Aorta (tissue), 5 donors: ENCODE data around the gene KDM1B. TPM values are rescaled to one million over a fixed set of nuclear protein-coding genes. Genes with fewer than 3 reads are reported as not detected.
"Not testable (repeated sequence)": the region's sequence is repeated elsewhere in the genome, so short reads cannot be mapped to it uniquely, and the experiment has no call there.

Experiments
- ATAC-seq: fragments of 200-7000 bp; cut with Tn5 transposase; one replicate; pipeline ENCODE4 v1.9.1; 2022; ENCODE audit warnings: moderate library complexity; ENCODE audit not compliant: low FRiP score
- DNase-seq, 2 donors: peaks; one replicate each; pipeline ENCODE4 v3.0.0-alpha.2; 2020
- H3K27ac ChIP-seq, 2 donors: one replicate each; pipeline ENCODE4 v1.5.1; 2013; ENCODE audit warnings: low read length in 2 of 2, mild to moderate bottlenecking in 2 of 2, moderate library complexity in 2 of 2, control low read depth in 1 of 2, inconsistent platforms in 1 of 2, low read depth in 1 of 2
- H3K27me3 ChIP-seq, 2 donors: one replicate each; pipeline ENCODE4 v1.6.1; 2013; ENCODE audit warnings: control low read depth in 1 of 2, low read length in 1 of 2, mild to moderate bottlenecking in 1 of 2, moderate library complexity in 1 of 2; ENCODE audit not compliant: insufficient read depth in 2 of 2, control insufficient read depth in 1 of 2
- H3K36me3 ChIP-seq, 2 donors: one replicate each; pipeline ENCODE4 v1.6.1; 2013; ENCODE audit warnings: control low read depth in 1 of 2, low read length in 1 of 2, mild to moderate bottlenecking in 1 of 2; ENCODE audit not compliant: insufficient read depth in 2 of 2, control insufficient read depth in 1 of 2
- H3K4me1 ChIP-seq, 2 donors: one replicate each; pipeline ENCODE4 v1.6.1; 2013; ENCODE audit warnings: low read length in 2 of 2, control low read depth in 1 of 2, mild to moderate bottlenecking in 1 of 2, moderate library complexity in 1 of 2; ENCODE audit not compliant: insufficient read depth in 2 of 2, control insufficient read depth in 1 of 2
- H3K4me3 ChIP-seq, 2 donors: one replicate each; pipeline ENCODE4 v1.5.1; 2013; ENCODE audit warnings: low read length in 2 of 2, control low read depth in 1 of 2, mild to moderate bottlenecking in 1 of 2
- H3K9me3 ChIP-seq: one replicate; pipeline ENCODE4 v1.6.1; 2013; ENCODE audit warnings: mild to moderate bottlenecking, low read length; ENCODE audit not compliant: control insufficient read depth
- WGBS, 2 donors: extraction: QIAGEN DNeasy Blood & Tissue Kit; methylation state at CpG; one replicate each; pipeline ENCODE4 v1.1.7; 2013; 5-methylcytosine and 5-hydroxymethylcytosine counted together
- intact Hi-C, 2 donors: fragments of 100-400 bp; cut with DNase I; formaldehyde crosslinking; loops; one replicate each; pipeline versions ENCODE4 v1.14.2 to v1.15.0; 2022
- polyA plus RNA-seq, 2 donors: library from polyadenylated mRNA; stranded (reverse); fragments of 200-250 nt; gene quantifications; one replicate each; pipeline ENCODE4 v1.2.3, GENCODE V29; 2013
- total RNA-seq, 2 donors: library from RNA; stranded (reverse); fragmentation: NEBNext Ultra II Directional; extraction: Animal tissue kit (Norgen Biotek cat#: 25700); gene quantifications; one replicate each; pipeline ENCODE4 v1.2.1, GENCODE V29; 2021
- donor health status: healthy with polysubstance abuse.
- donor health status: Bipolar disorder and iron deficiency.
- donor health status: DM: no; HTN: no; CAD: no.
- donor health status: DM: no; HTN: no; CAD: no.
- donor health status: DM: yes; HTN: yes; CAD: no.

KDM1B gene
- total and polyA plus RNA-seq, 4 donors: 4.5 to 15.3 (median 8.8) TPM

DNA sequence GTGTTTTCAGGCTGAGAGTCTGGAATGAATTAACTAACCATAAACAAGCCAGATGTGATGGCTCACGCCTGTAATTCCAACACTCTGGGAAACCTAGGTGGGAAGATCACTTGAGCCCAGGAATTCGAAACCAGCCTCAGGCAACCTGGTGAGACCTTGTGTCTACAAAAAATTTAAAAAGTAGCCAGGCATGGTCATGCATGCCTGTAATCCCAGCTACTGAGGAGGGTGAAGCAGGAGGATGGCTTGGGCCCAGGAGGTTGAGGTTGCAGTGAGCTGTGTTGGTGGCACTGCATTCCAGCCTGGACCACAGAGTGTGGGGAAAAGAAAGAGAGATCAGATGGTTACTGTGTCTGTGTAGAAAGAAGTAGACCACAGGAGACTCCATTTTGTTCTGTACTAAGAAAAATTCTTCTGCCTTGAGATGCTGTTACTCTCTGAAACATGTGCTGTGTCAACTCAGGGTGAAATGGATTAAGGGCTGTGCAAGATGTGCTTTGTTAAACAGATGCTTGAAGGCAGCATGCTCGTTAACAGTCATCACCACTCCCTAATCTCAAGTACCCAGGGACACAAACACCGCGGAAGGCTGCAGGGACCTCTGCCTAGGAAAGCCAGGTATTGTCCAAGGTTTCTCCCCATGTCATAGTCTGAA, 71.4 kb downstream of the KDM1B start:
- H3K27me3 ChIP-seq, H3K27ac ChIP-seq, H3K9me3 ChIP-seq, H3K36me3 ChIP-seq, ATAC-seq, H3K4me3 ChIP-seq, DNase-seq, H3K4me1 ChIP-seq, intact Hi-C loops: not testable (repeated sequence)
- 85 to 92% methylated on average over 5 of the region's 5 CpGs for WGBS, 2 donors

DNA sequence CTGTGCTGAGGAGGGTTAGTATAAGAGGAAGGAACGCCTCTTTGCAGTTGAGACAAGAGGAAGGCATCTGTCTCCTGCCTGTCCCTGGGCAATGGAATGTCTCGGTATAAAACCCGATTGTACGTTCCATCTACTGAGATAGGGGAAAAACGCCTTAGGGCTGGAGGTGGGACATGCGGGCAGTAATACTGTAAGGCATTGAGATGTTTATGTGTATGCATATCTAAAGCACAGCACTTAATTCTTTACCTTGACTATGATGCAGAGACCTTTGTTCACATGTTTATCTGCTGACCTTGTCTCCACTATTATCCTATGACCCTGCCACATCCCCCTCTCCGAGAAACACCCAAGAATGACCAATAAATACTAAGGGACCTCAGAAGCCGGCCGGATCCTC, 71.9 kb downstream of the KDM1B start:
- H3K4me3 ChIP-seq, H3K27ac ChIP-seq, DNase-seq, ATAC-seq, H3K36me3 ChIP-seq, intact Hi-C loops, H3K9me3 ChIP-seq, H3K4me1 ChIP-seq, H3K27me3 ChIP-seq: not testable (repeated sequence)
- 92 to 94% methylated on average over 9 of the region's 9 CpGs for WGBS, 2 donors

DNA sequence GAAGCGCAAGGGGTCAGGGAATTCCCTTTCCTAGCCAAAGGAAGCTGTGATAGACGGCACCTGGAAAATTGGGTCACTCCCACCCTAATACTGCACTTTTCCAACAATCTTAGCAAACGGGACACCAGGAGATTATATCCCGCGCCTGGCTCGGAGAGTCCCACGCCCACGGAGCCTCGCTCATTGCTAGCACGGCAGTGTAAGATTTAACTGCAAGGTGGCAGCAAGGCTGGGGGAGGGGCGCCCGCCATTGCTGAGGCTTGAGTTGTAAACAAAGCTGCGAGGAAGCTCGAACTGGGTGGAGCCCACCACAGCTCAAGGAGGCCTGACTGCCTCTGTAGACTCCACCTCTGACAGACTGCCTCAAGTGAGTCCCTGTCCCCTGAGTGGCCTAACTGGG, 73.4 kb downstream of the KDM1B start:
- intact Hi-C loops, H3K9me3 ChIP-seq, H3K4me1 ChIP-seq, H3K4me3 ChIP-seq, H3K27me3 ChIP-seq, ATAC-seq, H3K36me3 ChIP-seq, H3K27ac ChIP-seq, DNase-seq: not testable (repeated sequence)
- 97% methylated on average over 14 of the region's 14 CpGs for WGBS, 2 donors

DNA sequence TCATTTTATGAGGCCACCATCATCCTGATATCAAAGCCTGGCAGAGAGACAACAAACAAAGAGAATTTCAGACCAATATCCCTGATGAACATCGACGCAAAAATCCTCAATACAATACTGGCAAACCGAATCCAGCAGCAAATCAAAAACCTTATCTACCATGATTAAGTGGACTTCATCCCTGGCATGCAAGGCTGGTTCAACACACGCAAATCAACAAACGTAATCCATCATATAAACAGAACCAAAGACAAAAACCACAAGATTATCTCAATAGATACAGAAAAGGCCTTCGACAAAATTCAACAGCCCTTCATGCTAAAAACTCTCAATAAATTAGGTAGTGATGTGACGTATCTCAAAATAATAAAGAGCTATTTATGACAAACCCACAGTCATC, 76.6 kb downstream of the KDM1B start:
- H3K4me1 ChIP-seq, H3K4me3 ChIP-seq, H3K9me3 ChIP-seq, ATAC-seq, H3K27ac ChIP-seq, H3K27me3 ChIP-seq, intact Hi-C loops, DNase-seq: not testable (repeated sequence)
- WGBS, 2 donors: 96% methylated on average over 7 of the region's 7 CpGs
- H3K36me3 ChIP-seq: peaks cover 4 to 14% of the 10 kb centered on the region in 2 donors

DNA sequence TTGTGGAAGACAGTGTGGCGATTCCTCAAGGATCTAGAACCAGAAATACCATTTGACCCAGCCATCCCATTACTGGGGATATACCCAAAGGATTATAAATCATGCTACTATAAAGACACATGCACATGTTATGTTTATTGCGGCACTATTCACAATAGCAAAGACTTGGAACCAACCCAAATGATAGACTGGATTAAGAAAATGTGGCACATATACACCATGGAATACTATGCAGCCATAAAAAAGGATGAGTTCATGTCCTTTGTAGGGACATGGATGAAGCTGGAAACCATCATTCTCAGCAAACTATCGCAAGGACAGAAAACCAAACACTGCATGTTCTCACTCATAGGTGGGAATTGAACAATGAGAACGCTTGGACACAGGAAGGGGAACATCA, 78.5 kb downstream of the KDM1B start:
- H3K27me3 ChIP-seq, H3K27ac ChIP-seq, H3K4me1 ChIP-seq, intact Hi-C loops, H3K4me3 ChIP-seq, DNase-seq, H3K36me3 ChIP-seq, H3K9me3 ChIP-seq, ATAC-seq: not testable (repeated sequence)
- 98 to 100% methylated on average over 2 to 3 of the region's 4 CpGs for WGBS, 2 donors

DNA sequence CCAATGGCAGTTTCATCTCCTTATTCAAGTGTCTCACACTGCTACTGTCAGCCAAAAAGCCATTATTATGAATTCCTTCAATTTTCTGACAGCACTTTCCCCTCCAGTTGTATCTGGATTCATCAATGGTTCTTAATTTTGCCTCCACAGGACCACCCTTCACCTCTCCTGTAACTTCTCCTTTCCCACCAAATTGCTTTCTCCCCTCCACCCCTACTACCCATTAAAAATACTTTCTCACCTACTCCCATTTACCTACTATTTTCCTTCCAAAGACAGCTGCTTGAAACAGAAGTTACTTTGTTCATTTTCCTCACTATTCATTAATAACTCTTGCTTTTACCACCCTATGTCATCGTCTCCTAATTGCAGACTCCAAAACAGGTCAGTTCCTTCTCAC, 79.3 kb downstream of the KDM1B start:
- ATAC-seq (no peak), DNase-seq (no peak)
- Histone ChIP-seq H3K27ac (no peak overlapping the region), H3K4me3 (no peak overlapping the region), H3K4me1 (no peaks in the 10 kb centered on the region), H3K27me3 (no peaks in the 10 kb centered on the region), H3K36me3 (peaks cover 1 to 10% of the 10 kb centered on the region in 2 donors), H3K9me3 (no peaks in the 10 kb centered on the region)
- intact Hi-C loops: no loop called here
- 94 to 100% methylated on average over 1 of the region's 1 CpG for WGBS, 2 donors

DNA sequence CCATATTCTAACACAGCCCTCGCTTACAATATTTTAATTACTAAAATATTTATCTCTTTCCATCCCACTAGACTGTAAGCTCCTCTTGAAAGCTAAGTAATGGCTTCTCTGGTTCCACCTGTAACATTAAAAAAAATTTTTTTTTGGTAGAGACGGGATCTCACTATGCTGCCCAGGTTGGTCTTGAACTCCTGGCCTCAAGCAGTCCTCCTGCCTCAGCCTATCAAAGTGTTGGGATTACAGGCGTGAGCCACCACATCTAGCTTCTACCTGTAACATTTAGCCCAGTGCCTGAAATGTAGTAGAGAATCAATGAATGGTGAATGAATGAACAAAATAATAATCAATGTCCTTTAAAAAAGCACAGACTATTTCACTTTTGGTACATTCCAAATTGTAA, 80.3 kb downstream of the KDM1B start:
- intact Hi-C loops: no loop called here
- H3K4me1 ChIP-seq: no peaks in the 10 kb centered on the region
- ATAC-seq (no peak), DNase-seq (no peak)
- peaks cover 1 to 10% of the 10 kb centered on the region in 2 donors for H3K36me3 ChIP-seq
- H3K9me3 ChIP-seq: no peaks in the 10 kb centered on the region
- WGBS, 2 donors: 80 to 97% methylated on average over 3 of the region's 3 CpGs
- H3K27me3 ChIP-seq: no peaks in the 10 kb centered on the region
- H3K27ac ChIP-seq: no peak overlapping the region
- no peak overlapping the region for H3K4me3 ChIP-seq

DNA sequence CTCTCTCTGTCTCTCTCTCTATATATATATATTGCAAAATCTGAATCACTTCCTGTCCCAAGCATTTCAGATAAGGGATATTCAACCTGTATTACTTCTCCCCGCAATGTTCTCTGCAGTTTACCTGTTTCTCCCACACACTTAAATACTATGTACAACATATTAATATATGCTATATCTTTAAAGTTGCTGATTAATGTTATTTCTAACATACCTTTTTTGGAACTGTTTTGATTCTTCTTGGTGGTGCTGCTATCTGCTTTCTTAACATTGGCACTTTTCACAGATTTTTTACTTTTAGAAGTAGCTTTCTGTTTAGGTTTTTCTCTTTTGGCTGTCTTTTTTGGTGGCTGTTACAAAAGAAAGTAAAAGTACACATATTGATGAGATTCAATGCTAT, 81.9 kb downstream of the KDM1B start:
- Histone ChIP-seq H3K27ac (no peak overlapping the region), H3K4me1 (no peaks in the 10 kb centered on the region), H3K9me3 (no peaks in the 10 kb centered on the region), H3K27me3 (no peaks in the 10 kb centered on the region), H3K4me3 (no peak overlapping the region), H3K36me3 (peaks cover 1 to 10% of the 10 kb centered on the region in 2 donors)
- ATAC-seq (no peak), DNase-seq (no peak)
- intact Hi-C loops: no loop called here
- 96 to 99% methylated on average over 1 of the region's 1 CpG for WGBS, 2 donors

DNA sequence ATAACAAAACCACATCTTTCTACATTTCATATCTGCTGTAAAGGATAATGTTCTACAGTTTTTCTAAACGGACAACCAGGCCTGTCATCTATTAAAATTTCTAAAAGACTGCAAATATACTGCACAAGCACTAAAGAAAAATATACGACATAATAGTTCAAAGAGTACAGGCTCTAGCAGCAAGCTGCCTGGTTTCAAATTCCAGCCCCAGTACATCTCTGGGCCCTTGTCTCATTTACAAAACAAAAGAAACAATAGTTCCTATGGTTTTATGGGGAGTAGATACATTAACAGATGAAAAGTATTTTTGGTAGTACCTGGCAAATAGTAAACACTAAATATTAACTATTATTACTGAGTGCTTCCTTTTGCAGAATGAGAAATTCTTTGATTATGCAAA, 85.0 kb downstream of the KDM1B start:
- Histone ChIP-seq H3K9me3 (no peaks in the 10 kb centered on the region), H3K27me3 (no peaks in the 10 kb centered on the region), H3K27ac (no peak overlapping the region), H3K4me3 (no peak overlapping the region), H3K4me1 (no peaks in the 10 kb centered on the region), H3K36me3 (peaks cover 0 to 7% of the 10 kb centered on the region in 2 donors)
- 59 to 63% methylated on average over 2 of the region's 2 CpGs for WGBS, 2 donors
- intact Hi-C loops: no loop called here
- DNase-seq: no peak
- no peak for ATAC-seq
